HS-5 (cell line): ENCODE results near the gene SFRP4.
"Not testable (repeated sequence)": the region's sequence is repeated elsewhere in the genome, so short reads cannot be mapped to it uniquely, and the experiment has no call there.

Experiments used
- DNase-seq: peaks from one replicate; pipeline ENCODE4 v3.0.0-alpha.2; 2012; ENCODE audit warnings: low read depth

Gene SFRP4

DNA sequence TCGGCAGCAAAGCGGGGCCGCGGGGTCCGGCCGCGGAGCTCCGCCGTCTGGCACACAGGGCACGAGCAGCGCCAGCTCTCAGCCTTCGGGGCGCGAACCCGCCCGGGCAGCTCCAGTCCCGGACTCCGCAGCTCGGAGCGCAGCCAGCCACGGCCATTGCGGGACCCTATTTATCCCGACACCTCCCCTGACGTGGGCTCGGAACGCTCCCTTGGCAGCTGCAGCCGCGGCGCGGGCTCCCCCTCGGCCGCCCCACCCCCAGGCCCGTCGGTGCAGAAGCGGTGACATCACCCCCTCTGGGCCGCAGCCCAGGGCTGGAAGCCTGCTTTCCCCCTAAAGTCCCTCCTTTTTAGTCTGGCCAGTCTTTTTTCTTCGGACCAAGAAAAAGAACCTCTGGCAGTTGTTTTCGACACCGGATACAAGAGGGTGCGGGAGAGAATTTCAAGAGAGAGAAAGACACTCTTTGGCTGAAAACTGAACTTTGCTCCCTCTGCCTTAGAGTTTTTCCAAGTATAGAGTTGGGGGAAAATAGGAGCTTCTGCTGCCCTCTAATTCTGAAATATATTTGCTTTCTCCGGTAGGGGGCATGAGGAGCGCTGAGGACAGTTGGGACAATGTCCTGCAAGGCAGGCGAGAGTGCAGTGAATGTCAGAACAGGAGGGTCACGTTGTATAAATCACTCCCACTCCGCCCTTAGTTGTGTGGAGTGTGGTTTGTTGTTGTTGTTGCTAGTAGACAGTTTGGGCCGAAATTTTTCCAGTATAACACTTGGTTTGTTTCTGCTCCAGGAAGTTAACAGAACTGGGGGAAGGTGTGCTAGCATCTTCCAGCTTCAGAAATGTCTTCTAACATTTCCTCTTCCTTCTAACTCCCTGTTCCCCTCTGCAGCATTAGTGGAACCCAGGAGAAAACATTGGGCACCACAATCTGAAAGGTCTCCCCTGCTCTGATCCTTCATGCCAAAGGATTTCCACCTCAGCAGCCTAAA, at the start of gene SFRP4:
TSS of gene SFRP4 (minus strand) at position 145 of the 988 bp plus-strand sequence. CDS start 280 bp downstream, outside the sequence.
- DNase-seq, result peak; percentile 47

DNA sequence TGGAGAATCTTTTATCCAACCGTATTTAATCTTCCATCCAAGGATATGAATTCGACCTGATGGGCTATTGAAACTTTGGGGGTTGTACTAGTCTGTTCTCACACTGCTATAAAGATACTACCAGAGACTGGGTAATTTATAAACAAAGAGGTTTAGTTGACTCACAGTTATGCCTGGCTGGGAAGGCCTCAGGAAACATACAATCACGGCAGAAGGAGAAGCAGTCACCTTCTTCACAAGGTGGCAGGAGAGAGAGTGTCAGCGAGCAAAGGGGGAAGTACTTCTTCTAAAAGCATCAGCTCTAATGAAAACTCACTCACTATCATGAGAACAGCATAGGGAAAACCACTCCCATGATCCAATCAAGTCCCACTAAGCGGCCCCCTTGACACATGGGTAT, 47.6 kb upstream of the SFRP4 start:
- DNase-seq, result no peak

DNA sequence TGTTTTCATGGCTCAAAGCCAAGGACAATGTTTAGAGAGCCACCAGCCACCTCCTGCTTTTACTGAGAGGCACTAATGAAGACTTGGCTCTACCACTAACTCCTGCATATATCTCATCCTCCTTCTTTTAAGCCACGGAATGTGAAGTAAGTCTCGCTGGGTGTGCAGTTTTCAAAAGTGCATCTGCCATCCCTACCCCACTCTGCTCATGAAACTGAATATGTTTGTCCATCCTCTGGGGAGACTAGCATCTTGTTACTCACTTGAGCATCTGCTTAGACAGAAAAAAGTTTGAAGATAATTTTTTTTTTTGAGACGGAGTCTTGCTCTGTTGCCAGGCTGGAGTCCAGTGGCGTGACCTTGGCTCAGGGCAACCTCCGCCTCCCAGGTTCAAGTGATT, 44.6 kb upstream of the SFRP4 start:
- DNase-seq, result no peak

DNA sequence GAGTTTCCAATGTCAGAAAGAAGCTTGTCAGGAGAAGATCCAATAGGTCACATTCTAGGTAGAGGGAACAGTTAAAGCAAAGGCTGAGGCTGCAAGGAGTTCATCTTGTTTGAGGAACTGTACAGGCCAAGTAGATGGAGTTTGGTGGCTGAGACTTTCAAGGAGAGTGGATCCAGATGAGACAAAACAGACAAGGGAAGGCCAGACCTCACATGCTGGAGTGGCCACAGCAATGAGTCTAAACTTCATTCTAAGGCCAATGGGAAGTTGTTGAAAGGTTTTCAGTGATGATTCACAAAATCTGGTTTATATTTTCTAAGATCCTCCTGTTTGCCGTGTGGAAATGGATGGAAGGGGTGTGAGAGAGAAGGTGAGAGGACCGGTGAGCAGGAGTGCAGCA, 43.9 kb upstream of the SFRP4 start:
- no peak for DNase-seq

DNA sequence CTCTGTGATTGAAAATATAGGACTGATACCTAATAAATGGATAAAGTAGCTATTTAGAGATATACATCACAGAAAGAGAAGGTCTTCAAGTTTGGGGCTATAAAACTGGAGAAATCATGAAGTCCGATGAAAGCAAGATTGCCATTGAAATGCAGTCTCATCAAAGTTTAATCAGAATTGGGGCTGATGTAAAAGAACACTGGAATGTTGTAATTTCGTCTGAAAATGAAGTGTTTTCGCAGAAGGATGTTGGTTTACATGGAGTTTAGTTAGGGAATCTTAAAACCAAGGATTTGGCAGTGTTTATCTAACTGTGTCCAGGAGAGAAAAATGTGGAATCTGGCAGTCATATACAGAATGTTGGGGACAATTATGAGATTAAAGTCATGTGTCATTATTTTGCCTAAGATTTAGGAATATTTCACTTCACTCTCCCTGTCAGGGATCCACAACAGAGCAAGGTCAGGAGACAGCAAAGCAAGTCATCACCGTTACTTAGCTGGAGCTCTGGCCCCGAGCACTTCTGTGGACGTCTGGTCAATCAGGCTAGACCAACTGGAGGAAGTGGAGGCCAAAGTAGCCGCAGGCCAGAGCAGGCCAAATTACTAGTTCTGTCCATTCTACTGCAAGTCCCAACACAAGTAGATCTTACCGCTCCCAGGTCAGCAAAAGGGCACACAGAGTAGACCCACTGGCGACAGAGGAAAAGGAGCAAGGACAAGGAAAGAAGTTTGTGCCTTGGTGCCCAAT, 40.8 kb upstream of the SFRP4 start:
- DNase-seq, result no peak

DNA sequence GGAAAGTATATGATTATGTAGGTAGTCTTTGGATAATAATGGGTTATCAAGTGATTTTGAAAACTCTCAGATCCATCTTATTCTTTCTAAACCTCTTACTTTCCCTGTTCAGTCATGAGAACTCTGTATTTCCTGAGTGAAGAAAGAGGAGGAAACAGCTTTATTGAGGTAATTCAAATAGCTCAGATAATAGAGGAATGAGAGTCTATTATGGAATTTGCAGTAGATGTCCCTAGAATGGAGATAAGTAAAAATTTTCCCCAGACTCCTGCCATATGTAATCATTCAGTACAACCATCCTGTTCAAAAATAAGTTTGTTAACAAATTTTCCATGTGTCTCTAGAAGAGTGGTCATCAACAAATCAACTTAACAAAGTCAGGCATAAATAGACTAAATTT, 40.2 kb upstream of the SFRP4 start:
- no peak for DNase-seq

DNA sequence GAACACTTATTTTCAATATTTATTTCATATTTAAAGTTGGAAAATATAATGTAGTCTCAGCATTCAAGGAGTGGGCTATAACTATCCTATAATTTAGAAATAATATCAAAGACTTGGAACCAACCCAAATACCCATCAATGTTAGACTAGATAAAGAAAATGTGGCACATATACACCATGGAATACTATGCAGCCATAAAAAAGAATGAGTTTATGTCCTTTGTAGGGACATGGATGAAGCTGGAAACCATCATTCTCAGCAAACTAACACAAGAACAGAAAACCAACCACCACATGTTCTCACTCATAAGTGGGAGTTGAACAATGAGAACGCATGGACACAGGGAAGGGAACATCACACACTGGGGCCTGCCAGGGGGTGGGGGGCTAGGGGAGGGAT, 37.6 kb upstream of the SFRP4 start:
- not testable (repeated sequence) for DNase-seq

DNA sequence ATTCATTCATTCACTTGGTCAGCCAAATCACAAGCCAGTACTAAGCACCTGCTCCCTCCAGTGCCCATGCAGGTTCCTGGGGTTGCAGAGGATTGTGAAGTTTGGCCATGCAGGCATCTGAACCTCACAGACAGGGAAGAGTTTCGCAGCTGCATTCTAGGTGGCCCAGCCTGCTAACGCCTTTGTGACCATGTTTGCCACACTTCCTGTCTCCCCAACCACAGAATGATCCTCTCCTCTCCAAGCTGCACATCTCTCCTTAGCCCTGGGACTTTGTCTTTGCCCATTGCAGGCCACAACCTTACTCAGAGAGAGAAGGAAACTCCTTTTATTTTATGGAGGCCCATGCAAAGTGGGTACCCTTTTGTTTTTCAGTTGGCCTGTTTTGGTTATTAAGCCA, 35.6 kb upstream of the SFRP4 start:
- DNase-seq, result no peak

DNA sequence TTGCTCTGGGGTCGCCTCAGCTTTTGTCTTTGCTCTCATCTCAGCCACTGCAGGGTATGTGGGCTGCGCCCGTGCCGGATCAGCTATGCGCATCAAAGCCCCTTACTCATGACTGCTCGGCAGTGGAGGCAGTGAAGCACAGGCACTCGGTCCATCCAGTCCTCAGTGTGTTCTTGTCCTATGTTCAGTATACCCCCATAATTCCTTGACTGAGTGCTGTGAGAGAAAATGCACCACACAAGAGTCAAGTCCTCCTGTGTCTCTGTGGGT, 31.3 kb upstream of the SFRP4 start:
- no peak for DNase-seq

DNA sequence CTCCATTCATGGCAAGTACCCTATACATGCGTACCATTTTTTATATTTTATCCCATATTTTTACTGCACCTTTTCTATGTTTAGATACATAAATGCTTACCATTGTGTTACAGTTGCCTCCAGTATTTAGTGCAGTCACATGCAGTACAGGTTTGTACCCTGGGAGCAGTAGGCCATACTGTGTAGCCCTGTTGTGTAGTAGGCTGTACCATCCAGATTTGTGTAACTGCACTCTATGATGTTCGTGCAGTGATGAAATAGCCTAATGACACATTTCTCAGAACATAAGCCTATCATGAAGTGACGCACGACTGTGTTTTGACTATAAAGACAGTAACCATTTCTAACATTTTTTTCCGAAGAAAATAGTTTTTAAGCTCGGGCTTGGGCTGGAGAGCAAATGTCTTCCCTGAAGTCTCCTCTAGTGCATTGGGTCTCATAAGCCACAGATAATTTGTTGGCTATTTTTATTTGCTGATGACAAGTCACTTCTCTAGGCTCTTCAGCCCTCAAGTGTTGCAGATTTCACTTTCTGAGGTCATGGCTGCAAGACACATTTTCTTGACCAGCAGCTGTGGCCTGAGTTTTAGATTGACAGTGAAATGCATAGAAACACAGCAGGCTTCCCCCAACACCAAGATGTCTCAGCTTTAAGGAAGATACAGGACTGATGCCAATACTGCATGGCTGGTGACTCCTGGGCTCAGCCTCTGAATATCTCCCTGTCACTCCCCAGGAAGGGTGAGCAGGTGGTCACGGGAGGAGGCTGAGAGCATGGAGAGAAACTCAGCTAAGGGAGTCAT, 30.7 kb upstream of the SFRP4 start:
- no peak for DNase-seq

DNA sequence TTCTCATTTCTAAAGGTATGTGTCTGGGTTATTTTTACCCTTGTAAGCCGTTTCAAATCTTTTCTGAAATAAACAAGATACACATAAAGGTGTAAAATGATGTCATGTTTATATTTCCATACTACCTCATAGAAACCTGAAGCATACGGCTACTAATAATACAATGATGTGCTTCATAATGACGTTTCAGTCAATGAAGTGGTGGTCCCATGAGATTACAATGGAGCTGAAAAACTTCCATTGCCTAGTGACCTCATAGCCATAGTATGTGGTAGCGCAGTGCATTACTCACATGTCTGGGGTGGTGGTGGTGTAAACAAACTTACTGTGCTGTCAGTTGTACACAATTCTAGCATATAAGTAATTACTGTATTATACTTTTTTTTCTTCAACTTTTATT, 28.7 kb upstream of the SFRP4 start:
- peak; percentile 38 for DNase-seq

DNA sequence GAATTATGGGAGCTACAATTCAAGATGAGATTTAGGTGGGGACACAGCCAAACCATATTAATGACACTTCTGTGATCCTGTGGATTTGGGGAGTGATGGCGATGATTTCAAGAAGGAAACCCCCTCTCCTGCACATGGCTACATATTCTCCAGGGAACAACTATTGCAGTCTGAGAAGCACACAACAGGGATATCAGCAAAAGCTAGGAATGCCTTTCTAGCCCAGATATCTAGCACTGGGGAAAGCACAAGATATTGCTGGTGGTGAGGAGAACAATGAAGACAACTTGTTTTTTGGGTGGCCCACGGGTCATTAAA, 28.1 kb upstream of the SFRP4 start:
- no peak for DNase-seq

DNA sequence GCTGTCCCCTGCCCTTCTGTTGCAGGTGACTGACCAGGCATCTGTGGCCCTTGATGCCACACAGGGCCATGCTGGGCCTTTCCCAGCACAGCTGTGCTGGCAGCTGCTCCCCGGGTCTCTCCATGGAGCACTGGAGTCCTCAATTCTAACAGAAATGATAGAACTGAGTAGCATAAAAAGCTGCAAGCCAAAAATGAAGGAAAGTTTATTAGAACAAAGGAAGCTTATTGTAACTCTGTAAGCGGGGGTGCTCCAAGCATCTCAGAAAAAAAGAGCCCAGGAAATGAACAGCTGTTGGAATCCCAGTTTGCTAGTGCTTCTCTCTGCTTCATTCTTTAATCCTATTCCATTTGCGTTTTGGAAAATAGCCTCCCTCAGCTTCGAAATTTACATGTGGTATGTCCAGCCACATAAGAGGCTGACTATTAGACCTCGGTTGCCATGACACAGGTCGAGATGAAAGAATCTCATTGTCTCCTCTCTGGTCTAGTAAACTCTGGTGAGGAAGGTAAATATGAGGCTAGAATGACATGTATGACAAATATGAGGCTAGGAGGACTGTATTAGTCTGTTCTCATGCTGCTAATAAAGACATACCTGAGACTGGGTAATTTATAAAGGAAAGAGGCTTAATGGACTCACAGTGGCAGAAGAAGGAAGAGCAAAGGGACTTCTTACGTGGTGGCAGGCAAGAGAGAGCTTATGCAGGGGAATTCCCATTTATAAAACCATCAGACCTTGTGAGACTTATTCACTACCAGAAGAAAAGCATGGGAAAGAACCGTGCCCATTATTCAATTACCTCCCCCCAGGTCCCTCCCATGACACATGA, 27.5 kb upstream of the SFRP4 start:
- no peak for DNase-seq

DNA sequence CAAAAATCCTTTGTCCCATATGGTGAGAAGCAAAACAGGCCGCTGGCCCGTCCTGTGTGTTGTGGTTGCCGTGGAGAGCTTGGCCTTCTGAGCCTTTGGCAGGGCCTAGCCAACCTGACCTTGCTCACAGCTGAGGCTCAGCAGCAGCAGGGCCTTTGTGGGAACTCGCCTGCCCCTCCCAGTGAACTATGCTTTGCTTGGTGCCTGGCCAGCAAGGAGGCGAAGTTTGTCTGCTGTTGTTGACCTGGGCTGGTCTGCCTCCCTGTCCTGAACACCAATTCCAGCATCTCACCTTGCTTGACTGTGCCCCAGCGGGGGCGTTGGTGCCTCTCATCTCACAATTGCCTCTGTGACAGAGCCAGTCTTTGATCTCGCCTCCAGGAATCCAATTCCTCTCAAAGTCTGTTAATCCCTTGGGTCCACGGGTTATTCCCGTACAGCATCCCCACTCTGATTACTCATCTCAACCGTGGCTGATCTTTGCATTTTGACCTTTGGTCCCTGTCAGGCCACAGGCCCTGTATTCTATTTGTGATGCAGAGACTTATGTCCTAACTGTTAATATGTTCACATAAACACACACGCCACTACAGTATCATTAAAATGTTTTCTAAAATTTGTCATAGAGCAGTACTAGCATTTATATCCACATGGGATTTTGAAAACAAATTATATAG, 26.5 kb upstream of the SFRP4 start:
- no peak for DNase-seq

DNA sequence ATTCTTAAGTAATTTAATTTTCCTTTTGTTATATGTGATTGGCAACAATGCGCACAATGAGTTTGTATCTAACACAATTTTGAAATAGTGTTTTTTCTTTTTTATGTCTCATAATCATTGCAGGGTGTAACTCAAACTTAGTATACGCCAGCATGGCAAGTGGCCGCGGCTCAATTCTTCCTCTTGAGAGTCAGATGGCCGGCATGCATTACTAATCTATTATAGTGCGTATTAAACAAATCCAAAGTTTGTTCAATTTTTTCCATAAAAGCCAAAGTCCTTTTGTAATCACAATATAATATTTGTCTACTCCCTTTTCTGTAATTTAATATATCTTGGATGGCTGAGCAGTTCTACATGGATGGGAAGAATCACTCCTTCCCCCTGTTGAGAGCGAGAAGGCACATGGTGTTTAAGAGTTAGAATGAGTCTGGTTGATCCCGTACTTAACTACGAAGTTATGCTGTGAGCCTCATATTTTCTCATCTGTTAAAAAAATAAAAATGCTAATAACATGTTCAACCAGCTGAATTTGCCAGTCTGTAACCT, 16.5 kb upstream of the SFRP4 start:
- no peak for DNase-seq

DNA sequence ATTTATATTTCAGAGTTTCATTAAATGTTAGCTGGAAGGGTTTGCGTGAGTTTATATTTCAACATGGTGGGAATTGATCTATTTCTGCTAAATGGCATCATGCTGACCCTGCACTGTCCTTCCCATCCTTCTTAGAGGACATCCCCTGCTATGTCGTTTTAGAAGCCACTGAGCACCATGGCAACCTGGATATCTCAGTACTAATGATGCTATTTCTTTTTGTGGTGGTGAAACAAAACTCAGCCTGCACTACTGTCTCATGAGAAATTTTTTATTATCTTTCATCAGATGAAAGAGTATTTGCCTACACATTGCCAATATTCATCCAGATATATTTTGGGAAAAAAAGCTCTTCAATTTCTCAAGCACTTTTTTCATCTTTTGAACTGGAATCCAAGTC, 15.9 kb upstream of the SFRP4 start:
- DNase-seq, result no peak

DNA sequence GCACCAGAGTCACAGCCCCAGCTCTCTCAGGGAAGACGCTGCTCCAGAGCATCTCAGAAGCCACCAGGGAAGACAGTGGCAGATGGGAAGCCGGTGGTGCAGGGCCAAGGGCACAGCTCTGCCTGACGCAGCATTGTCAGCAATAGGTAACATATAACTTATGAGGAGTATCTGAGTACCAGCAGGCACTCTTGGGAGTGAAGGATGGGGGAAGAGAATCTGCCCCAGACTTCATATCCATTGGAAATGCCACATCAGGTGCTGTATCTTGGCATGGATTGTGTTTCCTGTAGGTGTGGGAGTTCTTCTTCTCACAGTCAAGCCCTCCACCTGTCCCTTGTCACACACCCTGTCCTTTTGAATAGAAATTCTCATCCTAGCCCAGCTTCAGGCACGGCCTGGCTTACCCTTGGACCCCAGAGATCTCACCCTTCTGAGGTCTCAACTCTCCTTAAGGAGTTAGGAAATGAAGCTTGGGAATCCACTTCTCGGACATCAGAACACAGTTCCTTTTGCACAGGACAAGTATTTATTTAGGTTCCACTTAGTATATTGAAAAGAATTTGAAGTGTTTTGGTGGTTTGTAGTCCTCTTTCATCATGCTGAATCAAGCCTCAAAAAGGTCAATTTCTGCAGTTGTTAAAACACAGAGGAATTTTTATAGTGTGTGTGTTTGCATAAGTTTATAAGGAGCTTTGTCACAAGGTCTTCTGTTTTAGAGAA, 13.8 kb upstream of the SFRP4 start:
- peak; percentile 49 for DNase-seq

DNA sequence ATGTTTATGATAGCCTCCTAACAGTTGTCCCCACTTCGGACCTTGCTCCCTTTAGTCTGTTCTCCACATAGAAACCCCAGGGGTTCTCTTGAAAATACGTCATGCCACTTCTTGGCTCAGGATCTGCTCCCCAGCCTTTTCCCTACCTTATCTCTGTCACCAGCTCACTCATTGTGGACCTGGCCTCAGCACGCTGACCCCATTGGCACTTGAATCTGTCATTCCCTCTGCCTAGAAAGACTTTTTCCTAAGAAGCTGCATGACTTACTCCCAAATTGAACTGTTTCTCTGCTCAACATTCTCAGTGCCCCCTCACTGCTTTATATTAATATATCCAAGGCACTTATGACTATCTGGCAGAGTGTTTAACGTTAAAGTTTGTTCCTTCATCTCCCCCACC, 12.3 kb upstream of the SFRP4 start:
- DNase-seq, result no peak

DNA sequence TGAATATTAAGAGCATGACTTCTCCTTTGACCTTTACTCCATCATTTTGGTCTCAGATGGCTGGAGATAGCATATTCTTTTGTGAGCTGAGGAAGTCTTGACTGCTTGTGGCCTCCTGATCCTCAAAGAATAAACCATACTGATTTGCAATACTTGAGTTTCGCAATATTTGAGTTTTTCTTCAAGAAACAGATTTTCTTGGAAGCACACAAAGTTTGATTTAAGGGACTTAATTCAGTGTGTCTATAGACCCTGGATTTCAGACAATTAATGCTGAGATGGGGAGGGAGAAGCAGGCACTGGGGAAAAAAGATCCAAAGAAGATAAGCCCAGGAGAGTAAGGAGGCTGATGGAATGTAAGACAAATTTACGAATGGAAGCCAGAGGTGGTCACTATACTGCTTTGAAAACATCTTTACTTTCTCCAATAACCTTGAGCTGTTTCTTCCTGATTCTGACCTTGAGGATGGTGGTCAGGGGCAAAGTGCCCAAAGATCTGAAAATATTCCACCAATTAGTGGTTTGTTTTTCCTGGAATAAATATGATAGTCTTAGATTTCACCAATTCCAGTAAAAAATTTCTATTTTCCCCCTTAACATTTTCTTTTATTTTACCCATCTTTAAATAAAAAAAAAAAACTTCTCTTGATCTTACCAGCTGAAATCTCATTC, 11.3 kb upstream of the SFRP4 start:
- no peak for DNase-seq

DNA sequence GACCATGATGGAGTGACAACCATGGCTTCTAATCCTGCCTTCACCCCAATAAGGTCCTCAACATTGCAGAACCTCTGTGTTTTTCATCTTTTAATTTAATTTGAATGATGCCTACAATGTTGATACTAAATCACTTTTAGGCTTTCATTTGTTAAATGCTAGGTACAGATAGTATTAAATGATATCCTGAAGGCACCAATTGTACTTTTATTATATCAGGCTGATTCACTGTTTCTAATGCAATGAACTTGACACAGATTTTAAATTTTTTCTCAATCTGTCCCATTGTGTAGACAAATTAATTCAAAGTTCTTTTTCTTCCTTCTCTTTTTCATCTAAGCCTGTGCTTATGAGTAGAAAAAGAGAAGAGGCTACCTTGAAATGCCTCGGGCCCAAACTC, 9.0 kb upstream of the SFRP4 start:
- DNase-seq, result no peak
